Panc1 (cell line): Measurements from ENCODE around the gene TECPR1. TPM values are rescaled to one million over a fixed set of nuclear protein-coding genes. Genes with fewer than 3 reads are reported as not detected.
A peak's percentile ranks its signal among the peaks of the same experiment; 100 is the strongest.

Source experiments
- ATAC-seq: fragments of 200-7000 bp; cut with Tn5 transposase; 2 replicates; pipeline ENCODE4 v1.9.1; 2020; ENCODE audit warnings: mild to moderate bottlenecking, moderate library complexity
- BruUV-seq: library from RNA; stranded (reverse); fragments of 400-500 nt; replicated peaks from 2 replicates; lab custom pipeline; 2021; lab: Mats Ljungman, UMichigan
- CTCF ChIA-PET: fragments of 300-600 bp; sonication (Branson Sonifier 250); formaldehyde crosslinking; loops from one replicate; lab custom pipeline; 2022; ENCODE audit warnings: antibody characterized with exemption; lab: Charles Lee
- POLR2A ChIA-PET: fragments of 300-600 bp; sonication (Branson Sonifier 250); formaldehyde crosslinking; loops from one replicate; lab custom pipeline; 2022; ENCODE audit warnings: antibody characterized with exemption; lab: Charles Lee
- DNase-seq: peaks from one replicate; pipeline ENCODE4 v3.0.0-alpha.2; 2010; ENCODE audit warnings: low read depth, low spot score
- H3K27ac ChIP-seq: 2 replicates; pipeline ENCODE4 v1.5.1; 2011; ENCODE audit warnings: mild to moderate bottlenecking, low read length, inconsistent platforms
- H3K27me3 ChIP-seq: fragments of 200-500 bp; sonication (Bioruptor generic); 2 replicates; pipeline ENCODE4 v1.6.0; 2014; ENCODE audit warnings: low read length, inconsistent platforms; ENCODE audit not compliant: control insufficient read depth, insufficient read depth
- H3K36me3 ChIP-seq: fragments of 200-500 bp; sonication (Bioruptor generic); 2 replicates; pipeline ENCODE4 v1.5.1; 2014; ENCODE audit warnings: inconsistent platforms, mild to moderate bottlenecking, low read length, moderate library complexity; ENCODE audit not compliant: control insufficient read depth, insufficient read depth
- H3K4me1 ChIP-seq: 2 replicates; pipeline ENCODE4 v1.5.1; 2011; ENCODE audit warnings: inconsistent platforms, mild to moderate bottlenecking, low read length, moderate library complexity; ENCODE audit not compliant: control insufficient read depth, insufficient read depth
- H3K4me3 ChIP-seq, 2 experiments: 2 replicates each; pipeline ENCODE4 v1.5.1; 2011 to 2012; ENCODE audit warnings: low read depth in 2 of 2, low read length in 2 of 2, mild to moderate bottlenecking in 2 of 2, inconsistent platforms in 1 of 2, moderate library complexity in 1 of 2
- H3K9me3 ChIP-seq: fragments of 200-500 bp; sonication (Bioruptor generic); 2 replicates; pipeline ENCODE4 v1.5.1; 2014; ENCODE audit warnings: low read depth, mild to moderate bottlenecking, inconsistent platforms, low read length, moderate library complexity; ENCODE audit not compliant: control insufficient read depth, insufficient read depth
- POLR2AphosphoS5 ChIP-seq: IDR thresholded peaks from 2 replicates; pipeline ENCODE4 v1.6.1; 2012; ENCODE audit warnings: mild to moderate bottlenecking, low read depth, low read length, moderate library complexity
- REST ChIP-seq, 2 experiments: IDR thresholded peaks; 2 replicates each; pipeline ENCODE4 v1.6.1; 2011 to 2012; ENCODE audit warnings: low read depth in 2 of 2, control low read depth in 1 of 2, low read length in 1 of 2, mild to moderate bottlenecking in 1 of 2, moderate library complexity in 1 of 2; ENCODE audit not compliant: insufficient read depth in 1 of 2
- SIN3A ChIP-seq: IDR thresholded peaks from 2 replicates; pipeline ENCODE4 v1.6.1; 2012; ENCODE audit warnings: low read depth, mild to moderate bottlenecking, low read length, moderate library complexity, borderline replicate concordance; ENCODE audit not compliant: insufficient read depth
- TCF7L2 ChIP-seq: IDR thresholded peaks from 2 replicates; pipeline ENCODE4 v1.6.1; 2011; ENCODE audit warnings: mild to moderate bottlenecking, low read depth, low read length, inconsistent platforms
- in situ Hi-C: cut with HindIII; loops from 2 replicates; pipeline ENCODE4 v1.10.0; 2016; ENCODE audit warnings: low sequenced_read_pairs, low pct_unique_long_range_greater_than_20kb
- intact Hi-C: fragments of 100-400 bp; cut with micrococcal nuclease; formaldehyde crosslinking; loops from one replicate; pipeline ENCODE4 v1.10.0; 2022; ENCODE audit not compliant: unreplicated experiment
- total RNA-seq: library from RNA; stranded (reverse); gene quantifications from one replicate; pipeline ENCODE4 v1.2.1, GENCODE V29; 2021; ENCODE audit not compliant: unreplicated experiment
- TF ChIP-seq, protein P1 (sequence below): fragments of 450-650 bp; IDR thresholded peaks from 2 replicates; pipeline ENCODE4 v1.5.1; 2017; ENCODE audit warnings: mild to moderate bottlenecking

The TECPR1 gene
- total RNA-seq, 1 experiment from 2014 or later, result 21.0 TPM

DNA sequence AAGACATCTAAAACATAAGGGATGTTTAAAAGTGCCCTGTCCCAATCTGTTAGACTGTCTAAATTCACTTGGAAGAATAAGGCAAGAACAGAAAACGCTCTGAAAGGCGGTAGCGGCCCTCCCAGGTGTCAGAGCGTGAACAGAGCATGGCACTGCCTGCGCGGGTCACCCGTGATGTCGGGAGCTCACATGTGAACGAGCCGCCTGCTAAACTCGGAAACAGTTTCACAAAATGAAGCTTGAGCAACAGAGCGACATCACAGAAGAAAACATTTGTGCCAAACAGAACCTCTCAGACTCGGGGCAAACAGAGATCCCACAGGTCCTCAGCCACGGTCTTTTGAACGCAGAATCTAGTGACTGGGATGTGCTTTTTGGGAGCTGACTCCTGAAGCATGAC is 42.3 kb upstream of the TECPR1 start:
- H3K9me3 ChIP-seq, result no peaks in the 10 kb centered on the region
- ChIA-PET CTCF (interaction anchor here (0.6 to 0.9 kb wide), 2 partner anchors 107 to 136 kb away, joined by 3 read pairs; partner anchors contain the start of gene BAIAP2L1), POLR2A (interaction anchor here (0.7 kb wide), 1 partner anchor 78 kb away, joined by 5 read pairs; no protein-coding TSS in a partner anchor)
- peaks cover 6% of the 10 kb centered on the region; the same call in 1 of the 2 replicates for H3K36me3 ChIP-seq
- TF ChIP-seq, protein P1, sequence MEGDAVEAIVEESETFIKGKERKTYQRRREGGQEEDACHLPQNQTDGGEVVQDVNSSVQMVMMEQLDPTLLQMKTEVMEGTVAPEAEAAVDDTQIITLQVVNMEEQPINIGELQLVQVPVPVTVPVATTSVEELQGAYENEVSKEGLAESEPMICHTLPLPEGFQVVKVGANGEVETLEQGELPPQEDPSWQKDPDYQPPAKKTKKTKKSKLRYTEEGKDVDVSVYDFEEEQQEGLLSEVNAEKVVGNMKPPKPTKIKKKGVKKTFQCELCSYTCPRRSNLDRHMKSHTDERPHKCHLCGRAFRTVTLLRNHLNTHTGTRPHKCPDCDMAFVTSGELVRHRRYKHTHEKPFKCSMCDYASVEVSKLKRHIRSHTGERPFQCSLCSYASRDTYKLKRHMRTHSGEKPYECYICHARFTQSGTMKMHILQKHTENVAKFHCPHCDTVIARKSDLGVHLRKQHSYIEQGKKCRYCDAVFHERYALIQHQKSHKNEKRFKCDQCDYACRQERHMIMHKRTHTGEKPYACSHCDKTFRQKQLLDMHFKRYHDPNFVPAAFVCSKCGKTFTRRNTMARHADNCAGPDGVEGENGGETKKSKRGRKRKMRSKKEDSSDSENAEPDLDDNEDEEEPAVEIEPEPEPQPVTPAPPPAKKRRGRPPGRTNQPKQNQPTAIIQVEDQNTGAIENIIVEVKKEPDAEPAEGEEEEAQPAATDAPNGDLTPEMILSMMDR, result no peak
- no peak for TF ChIP-seq TCF7L2
- TF ChIP-seq REST (IDR thresholded peaks at IDR 0.05; ENCODE audit: insufficient read depth in 1 of 2, low read depth in 2 of 2, low read length in 1 of 2), result no peak
- no peak for TF ChIP-seq SIN3A
- no peak for TF ChIP-seq POLR2AphosphoS5
- in situ Hi-C loops (loop anchor here (25.0 kb wide), 1 partner anchor 93 kb away; no protein-coding TSS in a partner anchor), intact Hi-C loops (no loop called here)
- H3K4me3 ChIP-seq, result no peak overlapping the region
- BruUV-seq, result no TSS peak
- peak overlapping the region; percentile 52; the same call in 1 of the 2 replicates for H3K27ac ChIP-seq
- H3K4me1 ChIP-seq, result peaks cover 51% of the 10 kb centered on the region
- DNase-seq (no peak), ATAC-seq (no peak)
- no peaks in the 10 kb centered on the region for H3K27me3 ChIP-seq

- ChIA-PET POLR2A (no interaction called here), CTCF (interaction anchor here (0.6 to 0.9 kb wide), 2 partner anchors 107 to 136 kb away, joined by 3 read pairs; partner anchors contain the start of gene BAIAP2L1)
- no peak for DNase-seq
Measured at GRCh38 chr7:98293746-98294145, 41.7 kb upstream of the TECPR1 start.

More at GRCh38 chr7:98293746-98294145, 41.7 kb upstream of the TECPR1 start:
- H3K27me3 ChIP-seq, result no peaks in the 10 kb centered on the region
- in situ Hi-C loops, result loop anchor here (25.0 kb wide), 1 partner anchor 94 kb away; no protein-coding TSS in a partner anchor
- no TSS peak for BruUV-seq
- peak overlapping the region; percentile 23 for H3K27ac ChIP-seq
- ATAC-seq, result no peak
- intact Hi-C loops, result no loop called here
- H3K4me1 ChIP-seq, result peaks cover 55% of the 10 kb centered on the region
- no peaks in the 10 kb centered on the region for H3K9me3 ChIP-seq
- H3K4me3 ChIP-seq, result no peak overlapping the region
- H3K36me3 ChIP-seq, result peaks cover 7% of the 10 kb centered on the region
- TF ChIP-seq POLR2AphosphoS5 (no peak), TCF7L2 (no peak), REST (IDR thresholded peaks at IDR 0.05; ENCODE audit: insufficient read depth in 1 of 2, low read depth in 2 of 2, low read length in 1 of 2) (no peak), SIN3A (no peak)
- TF ChIP-seq, protein P1, result no peak
